ENCODE measurements around the gene MPDZ. TPM values are rescaled to one million over a fixed set of nuclear protein-coding genes. Genes with fewer than 3 reads are reported as not detected.

The MPDZ gene, protein sequence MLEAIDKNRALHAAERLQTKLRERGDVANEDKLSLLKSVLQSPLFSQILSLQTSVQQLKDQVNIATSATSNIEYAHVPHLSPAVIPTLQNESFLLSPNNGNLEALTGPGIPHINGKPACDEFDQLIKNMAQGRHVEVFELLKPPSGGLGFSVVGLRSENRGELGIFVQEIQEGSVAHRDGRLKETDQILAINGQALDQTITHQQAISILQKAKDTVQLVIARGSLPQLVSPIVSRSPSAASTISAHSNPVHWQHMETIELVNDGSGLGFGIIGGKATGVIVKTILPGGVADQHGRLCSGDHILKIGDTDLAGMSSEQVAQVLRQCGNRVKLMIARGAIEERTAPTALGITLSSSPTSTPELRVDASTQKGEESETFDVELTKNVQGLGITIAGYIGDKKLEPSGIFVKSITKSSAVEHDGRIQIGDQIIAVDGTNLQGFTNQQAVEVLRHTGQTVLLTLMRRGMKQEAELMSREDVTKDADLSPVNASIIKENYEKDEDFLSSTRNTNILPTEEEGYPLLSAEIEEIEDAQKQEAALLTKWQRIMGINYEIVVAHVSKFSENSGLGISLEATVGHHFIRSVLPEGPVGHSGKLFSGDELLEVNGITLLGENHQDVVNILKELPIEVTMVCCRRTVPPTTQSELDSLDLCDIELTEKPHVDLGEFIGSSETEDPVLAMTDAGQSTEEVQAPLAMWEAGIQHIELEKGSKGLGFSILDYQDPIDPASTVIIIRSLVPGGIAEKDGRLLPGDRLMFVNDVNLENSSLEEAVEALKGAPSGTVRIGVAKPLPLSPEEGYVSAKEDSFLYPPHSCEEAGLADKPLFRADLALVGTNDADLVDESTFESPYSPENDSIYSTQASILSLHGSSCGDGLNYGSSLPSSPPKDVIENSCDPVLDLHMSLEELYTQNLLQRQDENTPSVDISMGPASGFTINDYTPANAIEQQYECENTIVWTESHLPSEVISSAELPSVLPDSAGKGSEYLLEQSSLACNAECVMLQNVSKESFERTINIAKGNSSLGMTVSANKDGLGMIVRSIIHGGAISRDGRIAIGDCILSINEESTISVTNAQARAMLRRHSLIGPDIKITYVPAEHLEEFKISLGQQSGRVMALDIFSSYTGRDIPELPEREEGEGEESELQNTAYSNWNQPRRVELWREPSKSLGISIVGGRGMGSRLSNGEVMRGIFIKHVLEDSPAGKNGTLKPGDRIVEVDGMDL (N-terminal part only)
- total RNA-seq = 110 TPM

GRCh38 chr9:13279284-13280141 is at the start of gene MPDZ:
Gene MPDZ (minus strand): TSS chr9:13279692. CDS start chr9:13250315, 29,377 bp downstream.

